ENCODE results near the gene LNPEP.
"Not testable (repeated sequence)": the region's sequence is repeated elsewhere in the genome, so short reads cannot be mapped to it uniquely, and the experiment has no call there.

LNPEP gene

DNA sequence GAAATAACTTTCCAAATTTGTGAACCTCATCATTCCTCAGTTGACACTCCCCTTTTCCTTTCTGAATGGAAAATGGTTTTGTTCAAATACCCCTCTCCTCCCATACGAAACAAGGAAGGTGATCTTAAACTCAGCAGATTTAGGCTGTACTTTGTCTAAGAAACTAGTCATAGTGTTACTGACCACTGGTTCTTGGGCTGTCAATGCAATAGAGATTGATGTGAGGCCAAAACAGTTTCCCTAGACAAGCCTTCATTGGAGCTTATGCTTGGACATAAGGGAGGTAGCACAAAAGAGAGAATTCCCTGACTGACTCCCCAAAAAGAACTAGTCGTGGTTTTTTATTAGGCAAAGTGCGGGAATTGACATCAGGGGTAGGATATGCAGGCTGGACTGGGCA, 5.3 kb upstream of the LNPEP start:
- no peak for DNase-seq

DNA sequence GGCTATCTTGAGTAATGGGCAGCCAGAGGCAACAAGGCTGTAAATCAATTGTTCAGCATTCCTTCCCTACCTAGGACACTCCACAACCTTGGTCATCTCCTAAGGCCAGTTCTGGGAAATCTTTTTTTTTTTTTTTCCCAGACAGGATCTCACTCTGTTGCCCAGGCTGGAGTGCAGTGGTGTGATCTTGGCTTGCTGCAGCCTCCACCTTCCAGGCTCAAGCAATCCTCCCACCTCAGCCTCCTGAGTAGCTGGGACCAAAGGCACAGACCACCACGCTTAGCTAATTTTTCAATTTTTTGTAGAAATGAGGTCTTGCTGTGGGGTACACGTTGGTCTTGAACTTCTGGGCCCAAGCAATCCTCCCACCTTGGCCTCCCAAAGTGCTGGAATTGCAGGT, 4.8 kb upstream of the LNPEP start:
- not testable (repeated sequence) for DNase-seq

DNA sequence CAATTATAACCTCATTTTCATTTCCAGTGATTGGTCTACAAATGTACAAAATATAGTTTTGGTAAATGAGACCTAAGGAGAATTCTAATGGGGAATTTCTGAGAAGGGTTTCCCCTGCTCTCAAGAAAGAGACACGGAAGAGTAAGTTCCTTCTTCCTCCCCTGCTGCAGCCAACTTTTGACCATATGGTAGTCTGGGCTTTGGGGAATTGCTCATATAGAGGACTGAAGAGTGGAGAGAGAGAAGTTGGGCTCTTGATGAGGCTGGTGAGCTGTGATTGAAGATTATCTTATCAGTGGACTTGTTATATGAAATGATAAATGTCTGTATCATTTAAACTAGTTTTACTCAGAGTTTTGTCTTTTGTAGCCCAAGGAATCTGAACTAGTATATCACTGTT, 4.3 kb upstream of the LNPEP start:
- no peak for DNase-seq

DNA sequence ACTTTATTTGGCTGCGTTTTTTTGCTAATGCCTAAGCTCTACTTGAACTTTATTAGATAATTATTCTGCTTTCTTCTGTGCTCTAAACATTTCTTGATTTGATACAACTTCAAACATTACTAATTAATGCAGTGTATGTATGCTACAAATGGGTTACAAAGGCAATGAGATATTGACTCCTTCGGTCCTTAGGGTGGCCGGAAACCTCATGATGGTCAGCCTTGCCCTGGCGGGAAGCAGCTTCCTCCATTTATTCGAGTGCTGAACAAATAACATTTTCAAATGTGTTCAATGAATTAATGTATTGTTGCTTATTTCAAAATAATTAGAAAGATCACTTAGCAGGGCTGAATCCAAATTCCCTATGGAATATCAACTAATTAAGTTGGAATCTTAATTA, 3.9 kb upstream of the LNPEP start:
- DNase-seq, result no peak

DNA sequence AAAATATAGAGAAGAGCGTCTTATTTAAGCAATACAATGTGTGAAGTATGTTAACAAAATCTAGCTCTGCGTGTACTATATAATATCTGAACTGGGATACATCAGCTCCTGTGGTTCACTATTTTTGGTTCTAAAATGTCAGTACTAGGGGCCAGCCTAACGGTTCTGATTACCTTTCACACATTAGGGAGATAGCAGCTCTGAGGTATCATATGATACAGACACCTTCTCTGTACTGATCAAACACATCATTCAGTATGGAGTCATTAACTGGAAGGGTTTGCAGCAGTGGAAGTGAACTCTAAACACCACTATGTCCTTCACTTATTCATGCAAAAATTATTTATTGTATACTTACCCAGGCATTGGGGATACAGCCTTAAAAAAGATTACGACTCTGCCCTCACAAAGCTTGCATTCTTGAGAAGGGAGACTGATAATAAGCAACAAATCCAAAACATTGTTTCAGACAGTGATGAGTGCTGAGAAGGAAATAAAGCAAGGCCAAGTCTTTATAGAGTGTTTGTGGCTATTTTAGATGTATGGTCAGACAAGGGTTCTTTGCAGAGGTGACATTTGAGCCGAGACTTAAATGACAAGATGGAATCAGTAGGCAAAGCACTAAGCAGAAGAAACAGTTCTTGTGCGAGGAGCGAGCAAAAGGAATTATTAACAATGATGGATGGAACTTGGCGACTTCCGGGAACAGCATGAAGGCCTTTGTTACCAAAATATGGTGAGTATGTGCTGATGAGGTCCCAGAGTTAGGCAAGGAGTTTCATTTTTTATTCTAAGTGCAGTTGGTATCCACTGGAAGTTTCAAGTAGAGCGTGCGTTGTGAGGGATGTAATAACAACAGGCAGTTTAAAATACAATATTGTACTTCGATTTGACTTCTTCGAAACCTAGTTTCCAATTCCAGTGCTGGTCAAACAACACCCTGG, 1.8 kb upstream of the LNPEP start:
- no peak for DNase-seq

DNA sequence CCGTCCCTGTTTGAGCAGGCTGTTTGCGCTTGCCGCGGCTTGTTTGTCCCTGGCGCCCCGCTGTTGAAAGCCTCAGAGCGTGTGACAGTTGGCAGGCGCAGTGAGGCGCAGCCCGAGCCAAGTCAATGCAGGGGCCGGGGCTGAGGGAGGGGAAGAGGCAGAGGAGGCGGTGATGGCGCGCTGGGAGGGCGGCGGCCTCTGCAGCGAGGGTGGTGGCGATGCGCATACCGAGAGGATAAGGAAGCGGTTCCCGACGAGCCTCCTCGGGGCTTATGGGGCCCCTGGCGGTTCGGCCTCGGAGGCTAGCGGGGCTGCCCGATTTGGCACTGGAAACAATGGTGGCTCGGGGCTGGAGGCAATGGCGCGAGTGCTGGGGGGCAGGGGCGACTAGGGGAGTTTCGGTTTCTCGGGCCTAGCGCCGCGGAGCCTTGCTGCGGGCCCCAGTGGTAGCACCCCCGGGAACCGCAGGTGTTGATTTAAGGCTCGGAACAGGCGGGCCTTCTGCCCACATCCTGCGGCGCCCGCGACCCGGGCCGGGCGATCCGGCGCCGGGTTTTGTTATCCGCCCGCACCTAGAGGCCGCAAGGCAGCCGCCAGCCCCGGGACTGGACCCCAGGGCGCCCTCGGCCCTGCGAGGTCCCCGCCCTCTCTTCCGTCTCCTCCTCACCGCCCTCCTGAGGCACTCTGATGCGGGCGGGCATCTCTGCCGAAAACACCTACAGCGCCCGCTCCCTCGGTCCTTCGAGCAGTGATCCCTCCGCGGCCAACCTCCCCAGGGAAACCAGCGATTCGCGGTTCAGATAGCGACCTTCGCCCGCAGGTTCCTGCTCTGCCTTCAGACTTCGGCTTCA, 947 bp upstream of the LNPEP start:
- peak; percentile 88 for DNase-seq

DNA sequence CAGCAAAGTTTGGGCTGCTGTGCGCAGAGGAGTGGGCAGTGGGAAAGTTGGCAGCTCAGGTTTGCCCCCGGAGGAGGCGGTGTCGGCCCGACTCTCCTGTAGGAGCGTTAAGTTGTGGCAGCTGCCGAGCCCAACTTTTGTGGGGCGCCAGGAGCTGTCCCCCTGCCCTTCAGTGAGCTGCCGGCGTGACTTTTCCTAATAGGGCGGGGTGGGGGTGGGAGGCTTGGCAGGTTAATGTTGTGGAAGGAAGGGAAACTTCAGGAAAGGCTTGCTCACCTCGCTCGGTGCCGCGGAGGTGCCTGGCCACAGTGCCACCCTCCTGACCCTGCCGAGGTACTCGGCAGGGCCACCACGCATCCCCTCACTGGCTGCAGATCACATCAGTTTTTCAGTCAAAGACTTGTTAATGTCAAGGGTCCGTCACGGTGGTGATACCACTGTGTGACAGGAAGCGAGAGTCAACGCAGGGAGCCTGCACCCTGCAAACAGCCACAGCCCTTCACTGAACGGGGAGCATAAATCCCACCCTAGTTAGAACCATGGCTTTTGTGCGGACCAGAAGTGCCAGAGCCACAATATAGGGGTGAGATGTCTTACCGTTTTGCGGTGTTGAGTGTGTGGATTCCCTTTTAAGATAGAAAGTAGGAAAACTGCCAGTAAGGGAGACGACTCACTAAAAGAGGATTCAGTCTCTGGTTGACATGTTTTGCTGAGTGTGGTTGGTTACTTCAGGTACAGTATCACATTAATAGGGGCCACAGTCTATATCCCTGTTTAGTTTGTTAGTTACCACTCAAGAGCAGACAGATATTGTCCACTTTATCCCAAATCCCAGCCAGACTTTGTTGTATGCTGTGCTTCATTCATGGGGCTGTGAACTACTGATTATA, 796 bp downstream of the LNPEP start:
- no peak for DNase-seq

DNA sequence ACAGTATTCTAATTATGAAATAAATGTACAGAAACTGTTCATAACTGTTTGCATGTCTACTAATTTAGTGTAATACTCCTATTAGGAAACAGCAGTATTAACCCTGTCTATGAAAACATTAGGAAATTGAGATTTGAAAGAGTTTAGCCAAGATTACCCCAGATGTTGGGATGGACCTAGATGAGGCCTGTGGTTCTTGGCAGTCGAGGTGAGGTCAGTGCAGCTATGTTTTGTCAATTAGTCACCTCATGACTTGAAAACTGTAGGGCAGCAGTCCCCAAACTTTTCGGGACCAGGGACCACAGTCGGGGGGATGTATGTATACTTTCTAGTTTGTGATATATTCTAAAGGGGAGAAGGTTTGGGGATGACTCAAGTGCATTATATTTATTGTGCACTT, 4.7 kb downstream of the LNPEP start:
- DNase-seq, result no peak

DNA sequence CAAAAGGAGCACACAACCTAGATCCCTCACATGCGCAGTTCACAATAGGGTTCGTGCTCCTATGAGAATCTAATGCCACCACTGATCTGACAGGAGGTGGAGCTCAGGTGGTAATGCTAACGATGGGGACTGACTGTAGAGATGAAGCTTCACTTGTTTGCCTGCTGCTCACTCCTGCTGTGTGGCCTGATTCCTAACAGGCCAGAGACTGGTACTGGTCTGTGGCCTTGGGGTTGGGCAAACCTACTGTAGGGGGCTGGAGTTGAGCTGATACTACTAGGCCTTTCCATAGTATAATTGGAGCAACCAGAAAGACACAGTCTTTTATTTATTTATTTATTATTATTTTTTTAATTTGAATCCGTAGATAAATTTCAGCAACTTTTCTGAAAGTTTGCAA, 5.3 kb downstream of the LNPEP start:
- no peak for DNase-seq

DNA sequence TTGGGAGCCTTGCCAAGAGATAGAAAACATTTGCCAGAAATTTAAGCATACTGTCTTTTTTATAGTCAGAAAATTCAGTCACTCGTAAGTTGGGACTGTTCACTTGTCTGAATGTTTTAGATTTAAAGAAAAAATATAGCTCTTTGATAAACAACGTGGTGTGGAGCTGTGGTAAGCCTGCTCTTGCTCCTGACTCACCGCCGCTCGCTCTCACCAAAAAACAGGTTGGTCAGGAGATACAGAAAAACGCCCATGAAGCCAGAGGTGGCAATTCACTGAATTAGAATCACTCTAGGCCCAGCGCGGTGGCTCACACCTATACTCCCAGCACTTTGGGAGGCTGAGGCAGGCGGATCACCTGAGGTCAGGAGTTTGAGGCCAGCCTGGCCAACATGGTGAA, 6.2 kb downstream of the LNPEP start:
- no peak for DNase-seq

DNA sequence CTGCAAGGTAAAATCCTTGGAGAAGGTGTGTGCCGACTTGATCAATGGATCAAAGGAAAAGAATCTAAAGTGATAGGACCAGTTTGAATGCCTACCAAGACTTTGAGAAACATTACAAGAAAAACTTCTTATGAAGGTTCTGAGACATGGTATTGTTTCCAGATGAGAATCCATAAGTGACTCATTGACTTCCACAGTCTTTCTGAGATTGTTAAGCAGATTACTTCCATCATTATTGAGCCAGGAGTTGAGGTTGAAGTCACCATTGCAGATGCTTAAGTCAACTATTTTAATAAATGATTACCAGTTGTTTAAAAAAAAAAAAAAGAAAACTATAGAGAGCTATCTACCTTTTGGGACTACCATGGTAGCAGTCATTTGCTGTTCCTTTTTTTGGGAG, 7.0 kb downstream of the LNPEP start:
- DNase-seq, result no peak

DNA sequence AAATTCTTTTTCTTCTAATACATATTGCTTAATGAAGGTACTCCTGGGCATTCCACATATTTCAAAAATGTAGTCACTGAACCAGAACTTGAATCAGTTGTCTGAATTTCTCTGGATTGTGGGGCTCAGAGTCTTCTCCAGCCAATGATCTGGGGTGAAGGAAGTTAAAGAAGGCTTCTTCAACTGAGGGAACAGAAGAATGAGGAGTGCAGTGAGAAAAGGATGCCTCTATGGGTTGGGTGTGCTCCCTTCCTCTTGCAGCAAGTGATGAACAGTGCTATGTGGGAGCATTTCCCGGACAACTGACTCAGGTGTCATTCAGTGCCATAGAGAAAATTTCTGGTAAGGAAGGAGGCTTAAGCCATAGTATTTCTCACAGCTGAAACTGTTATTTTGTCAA, 7.9 kb downstream of the LNPEP start:
- no peak for DNase-seq

DNA sequence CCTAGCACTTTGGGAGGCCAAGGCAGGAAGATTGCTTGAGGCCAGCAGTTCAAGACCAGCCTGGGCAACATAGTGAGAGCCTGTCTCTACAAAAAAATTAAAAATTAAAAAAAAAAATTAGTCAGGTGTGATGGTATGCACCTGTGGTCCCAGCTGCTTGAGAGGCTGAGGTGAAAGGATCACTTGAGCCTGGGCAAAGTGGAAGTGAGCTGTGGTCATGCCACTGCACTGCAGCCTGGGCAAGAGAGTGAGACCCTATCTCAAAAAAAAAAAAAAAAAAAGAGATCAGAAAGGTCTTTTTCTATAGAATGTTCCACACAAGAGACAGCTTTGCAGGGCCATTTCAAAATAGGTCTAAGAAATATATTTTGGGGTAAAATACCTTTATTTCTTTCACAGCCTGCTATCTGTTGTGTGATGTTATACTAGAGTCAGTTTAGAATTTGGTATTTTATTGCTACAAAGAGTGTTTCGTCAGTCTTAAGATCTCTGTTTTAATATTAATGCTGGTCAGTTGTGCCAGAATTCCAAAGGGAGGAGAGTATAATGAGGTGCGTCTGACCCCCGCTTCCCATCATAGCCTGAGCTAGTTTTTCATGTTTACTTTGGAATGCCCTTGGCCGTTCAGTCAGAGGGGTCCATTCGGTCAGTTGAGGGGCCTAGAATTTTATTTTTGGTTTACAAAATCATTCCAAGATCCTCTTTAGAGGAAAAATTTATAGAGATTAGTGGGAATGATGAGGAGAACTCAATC, 9.4 kb downstream of the LNPEP start:
- no peak for DNase-seq

DNA sequence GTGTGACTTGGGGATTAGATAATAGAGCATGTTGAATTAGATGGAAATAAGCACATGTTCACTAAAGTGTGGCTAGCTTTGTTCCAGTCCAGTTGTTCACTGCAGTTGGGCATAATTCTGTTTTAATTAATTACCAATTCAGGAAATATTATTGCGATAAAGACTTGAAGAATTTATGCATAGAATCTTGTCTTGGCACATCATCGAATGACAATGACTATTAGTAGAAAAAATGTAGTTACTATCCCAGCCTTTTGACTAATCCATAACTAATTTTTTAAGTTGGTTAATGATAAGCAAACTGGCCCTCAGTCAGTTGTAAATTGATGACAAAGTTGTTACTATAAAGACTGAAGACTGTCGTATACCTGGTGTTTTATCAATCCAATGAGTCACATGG, 10.5 kb downstream of the LNPEP start:
- no peak for DNase-seq

DNA sequence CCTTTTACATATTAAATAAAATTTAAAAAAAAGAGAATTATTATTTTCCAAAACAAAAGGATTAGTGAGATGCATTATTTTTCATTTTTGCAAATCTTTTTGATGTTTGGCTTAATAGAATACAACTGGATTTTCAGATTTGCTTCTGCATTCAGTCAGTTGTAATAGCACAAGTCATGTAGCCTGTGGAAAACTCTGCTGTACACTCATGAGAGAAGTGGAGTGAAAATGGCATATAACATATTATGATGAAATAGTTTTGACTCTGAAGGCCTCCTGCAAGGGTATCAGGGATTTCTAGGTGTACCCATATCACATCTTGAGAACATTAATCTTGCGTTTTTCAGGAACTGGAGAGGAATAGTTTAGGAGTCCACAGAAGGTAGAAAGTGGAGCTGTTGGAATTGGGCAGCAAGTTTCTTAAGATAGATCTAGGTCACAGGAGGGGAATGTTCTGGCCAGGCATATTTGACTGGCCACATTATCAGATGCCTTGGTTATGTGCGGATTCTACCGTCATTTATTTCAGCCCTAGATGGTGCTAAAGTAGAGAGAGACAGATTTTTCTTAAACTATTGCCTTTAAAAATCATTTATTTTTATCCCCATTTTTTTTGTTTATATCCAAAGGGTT, 16.4 kb downstream of the LNPEP start:
- DNase-seq, result no peak

DNA sequence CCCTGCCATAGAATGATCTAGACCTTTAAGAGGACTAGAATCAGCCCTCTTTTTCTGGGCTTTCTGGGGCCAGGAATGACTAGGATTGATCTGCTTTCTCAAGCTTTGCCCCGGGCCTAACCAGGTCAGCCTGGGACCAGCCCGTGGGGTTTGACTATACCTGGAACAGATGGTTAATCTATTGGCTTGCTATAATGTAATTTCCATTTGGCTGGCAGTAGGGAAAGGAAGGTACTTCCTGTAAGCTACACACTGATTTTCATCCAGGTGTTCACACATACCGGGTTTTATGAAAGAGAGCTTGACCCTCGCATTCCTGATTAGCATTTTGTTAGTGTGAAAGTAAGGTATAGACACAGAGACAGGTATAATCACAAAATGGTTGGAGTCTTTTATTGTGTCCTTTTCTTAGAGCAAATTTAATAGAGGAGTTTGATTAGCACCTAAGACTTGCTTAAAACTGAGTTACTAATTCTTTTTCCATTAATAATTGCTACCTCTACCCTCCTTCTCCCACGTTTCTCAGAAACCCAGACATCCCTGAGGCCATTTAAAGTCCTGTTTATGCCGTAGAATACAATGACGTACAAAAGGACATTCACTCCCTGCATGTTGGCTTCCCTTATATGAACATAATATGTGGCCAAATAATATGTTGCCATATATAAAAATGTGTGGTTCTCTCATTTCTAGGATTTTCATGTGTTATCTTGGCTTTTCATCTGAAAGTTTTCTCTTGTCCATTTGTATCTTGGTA, 17.3 kb downstream of the LNPEP start:
- no peak for DNase-seq

DNA sequence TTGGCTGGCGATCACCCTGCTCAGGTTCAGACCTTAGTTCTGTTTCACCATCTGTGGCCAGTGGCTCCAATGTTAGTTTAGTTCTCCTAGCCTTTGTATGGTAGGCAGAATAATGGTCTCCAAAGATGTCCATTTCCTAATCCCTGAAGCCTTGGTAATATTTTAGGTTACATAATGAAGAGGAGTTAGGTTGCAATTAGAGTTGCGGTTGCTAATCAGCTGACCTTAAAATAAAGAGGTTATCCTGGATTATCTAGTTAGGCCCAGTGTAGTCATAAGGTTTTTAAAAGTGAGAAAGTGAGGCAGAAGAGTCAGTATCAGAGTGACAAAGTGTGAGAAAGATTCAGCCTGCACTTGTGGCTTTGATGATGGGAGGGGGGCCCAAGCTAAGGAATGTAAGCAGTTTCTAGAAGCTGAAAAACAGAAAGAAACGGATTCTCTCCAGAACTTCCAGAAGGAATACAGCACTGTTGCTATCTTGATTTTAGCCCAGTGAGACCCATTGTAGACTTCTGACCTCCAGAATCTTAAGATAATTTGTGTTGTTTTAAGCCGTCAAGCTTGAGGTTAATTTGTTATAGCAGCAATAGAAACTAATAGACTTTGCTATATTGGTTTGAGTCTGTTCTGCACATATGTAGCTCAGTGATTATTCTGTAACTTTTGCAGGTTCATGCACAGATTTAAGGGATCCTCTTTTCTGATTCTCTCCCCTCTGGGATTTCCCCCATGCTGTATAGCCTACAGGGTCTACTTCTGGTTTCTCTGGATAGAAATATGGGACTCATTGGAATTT, 21.6 kb downstream of the LNPEP start:
- DNase-seq, result no peak

DNA sequence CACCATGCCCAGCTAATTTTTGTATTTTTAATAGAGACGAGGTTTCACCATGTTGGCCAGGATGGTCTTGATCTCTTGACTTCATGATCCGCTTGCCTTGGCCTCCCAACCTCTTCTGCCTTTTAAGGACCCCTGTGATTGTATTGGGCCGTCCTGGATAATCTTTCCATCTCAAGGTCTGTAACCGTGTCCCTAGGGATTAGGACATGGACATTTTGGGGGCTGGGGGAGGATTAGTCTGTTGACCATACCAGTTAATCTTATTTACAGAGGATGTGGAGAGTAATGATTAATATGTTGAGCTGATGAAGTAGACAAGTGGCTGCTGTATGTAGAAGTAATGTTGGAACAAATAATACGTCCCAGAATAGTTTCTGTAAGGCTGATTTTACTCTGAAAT, 23.1 kb downstream of the LNPEP start:
- no peak for DNase-seq

DNA sequence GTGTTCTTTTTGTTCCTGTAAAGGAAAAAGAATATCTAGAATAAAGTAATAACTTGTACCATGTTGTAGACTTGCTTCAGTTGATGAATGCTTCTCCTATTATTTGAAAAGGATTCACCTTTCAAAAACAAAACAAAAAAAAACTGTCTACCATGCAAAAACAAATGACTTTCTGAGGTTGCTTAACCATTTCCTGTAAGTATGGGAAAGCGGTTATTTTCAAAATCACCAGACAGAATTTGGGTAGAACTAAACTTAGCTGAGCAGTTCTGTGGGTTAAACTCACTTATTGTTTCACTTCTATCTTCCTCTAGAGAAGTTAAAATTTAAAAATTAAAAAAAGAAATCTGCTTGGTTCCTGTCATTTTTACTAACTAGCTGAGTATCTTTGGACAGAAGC, 25.2 kb downstream of the LNPEP start:
- no peak for DNase-seq

DNA sequence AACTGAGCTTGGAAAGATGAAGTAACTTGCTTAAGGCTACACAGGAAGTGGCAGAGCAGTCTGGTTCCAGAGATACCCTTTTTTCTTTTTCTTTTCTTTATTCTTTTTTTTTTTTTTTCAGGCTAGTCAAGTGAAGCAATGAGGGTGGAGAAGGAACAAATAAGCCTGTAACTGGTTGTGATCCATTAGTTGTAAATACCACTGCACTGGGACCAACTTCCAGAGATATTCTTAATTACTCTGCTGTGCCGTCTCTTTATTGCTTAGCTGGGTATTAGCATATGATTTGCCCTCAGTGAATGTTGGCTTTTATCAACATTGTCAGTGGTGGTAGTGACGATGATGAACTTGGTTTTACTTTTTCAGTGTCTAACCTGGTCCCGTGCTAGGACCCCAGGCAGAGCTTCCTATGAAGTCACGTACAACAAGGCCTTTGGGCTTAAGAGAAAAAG, 26.7 kb downstream of the LNPEP start:
- no peak for DNase-seq
